ACC112 (cell line): Measurements from ENCODE around the gene TGIF1.
"Not testable (repeated sequence)": the region's sequence is repeated elsewhere in the genome, so short reads cannot be mapped to it uniquely, and the experiment has no call there.

Experiments
- H2AFZ ChIP-seq: fragments of 200-600 bp; sonication (generic); one replicate; pipeline ENCODE4 v1.6.0; 2017; ENCODE audit warnings: antibody characterized with exemption, low read length; ENCODE audit not compliant: unreplicated experiment
- H3K27ac ChIP-seq: fragments of 200-600 bp; sonication (generic); 2 replicates; pipeline ENCODE4 v1.5.1; 2014; ENCODE audit warnings: low read depth, mild to moderate bottlenecking, antibody characterized with exemption, low read length, moderate library complexity
- H3K27me3 ChIP-seq: fragments of 200-600 bp; sonication (generic); 2 replicates; pipeline ENCODE4 v1.6.1; 2014; ENCODE audit warnings: mild to moderate bottlenecking, antibody characterized with exemption, low read length, moderate library complexity, mixed read lengths; ENCODE audit not compliant: insufficient read depth
- H3K36me3 ChIP-seq: fragments of 200-600 bp; sonication (generic); 2 replicates; pipeline ENCODE4 v1.6.1; 2016; ENCODE audit warnings: mild to moderate bottlenecking, antibody characterized with exemption, low read length, moderate library complexity, mixed read lengths; ENCODE audit not compliant: insufficient read depth
- H3K4me1 ChIP-seq: fragments of 200-600 bp; sonication (generic); one replicate; pipeline ENCODE4 v1.6.1; 2016; ENCODE audit warnings: low read length, mixed read lengths; ENCODE audit not compliant: insufficient read depth, unreplicated experiment, control insufficient read depth
- H3K4me3 ChIP-seq: fragments of 200-600 bp; sonication (generic); 2 replicates; pipeline ENCODE4 v1.5.1; 2014; ENCODE audit warnings: mild to moderate bottlenecking, low read depth, low read length
- H3K79me2 ChIP-seq: fragments of 200-600 bp; sonication (generic); one replicate; pipeline ENCODE4 v1.6.0; 2016; ENCODE audit warnings: low read length; ENCODE audit not compliant: control insufficient read depth, unreplicated experiment, insufficient read depth

Gene TGIF1

DNA sequence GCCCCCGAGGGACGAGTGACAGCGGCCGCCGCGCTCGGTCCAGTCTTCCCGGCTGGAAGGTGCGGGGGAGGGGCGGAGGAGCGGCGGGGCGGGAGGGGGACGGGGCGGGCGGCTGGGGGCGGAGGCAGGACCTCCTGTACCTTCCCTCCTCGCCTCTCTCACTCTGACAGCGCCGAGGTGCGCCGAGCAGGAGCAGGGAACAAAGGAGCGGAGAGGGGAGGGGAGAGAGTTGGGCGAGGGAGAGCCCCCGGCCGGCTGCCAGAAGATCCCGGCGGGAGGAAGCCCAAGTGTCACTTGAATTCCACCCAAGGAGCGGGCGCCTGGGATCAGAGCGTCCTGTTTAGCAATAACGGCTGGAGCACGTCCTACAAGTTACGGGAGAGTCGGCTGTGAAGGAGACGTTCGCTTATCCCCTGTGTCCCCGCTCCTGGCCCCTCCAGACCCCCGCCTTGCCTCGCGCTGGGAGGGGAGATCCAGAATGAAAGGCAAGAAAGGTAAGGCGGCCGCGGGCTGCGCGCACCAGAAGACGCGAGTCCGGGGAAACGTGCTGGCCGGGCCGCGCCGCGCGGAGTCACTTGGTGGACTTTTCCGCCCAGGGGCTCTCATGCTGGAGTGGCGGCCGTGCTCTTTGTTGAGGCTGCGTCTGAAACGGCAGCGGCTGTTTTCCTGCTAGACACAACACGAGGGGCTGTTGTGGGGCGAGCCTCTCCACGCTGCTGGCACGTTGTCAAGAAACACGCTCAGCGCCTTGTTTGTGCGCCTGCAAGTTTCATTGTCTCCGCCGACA, at the start of gene TGIF1:
Gene TGIF1 (plus strand): TSS at position 161 of the 787 bp plus-strand sequence. CDS start 318 bp downstream, at position 479.
- peaks cover 56% of the 10 kb centered on the region for H3K79me2 ChIP-seq
- H3K27ac ChIP-seq, result peak within 1 kb of the TSS; percentile 99
- no peak within 1 kb of the TSS for H2AFZ ChIP-seq

GRCh38 chr18:3400567-3401296, 49.2 kb upstream of the TGIF1 start:
- Histone ChIP-seq H2AFZ (no peak overlapping the region), H3K4me3 (no peak overlapping the region), H3K27ac (no peak overlapping the region), H3K36me3 (no peaks in the 10 kb centered on the region), H3K4me1 (peaks cover 4% of the 10 kb centered on the region), H3K79me2 (no peaks in the 10 kb centered on the region), H3K27me3 (no peaks in the 10 kb centered on the region)

More for the DNA sequence above, at the start of gene TGIF1:
- Histone ChIP-seq H3K36me3 (no peaks in the 10 kb centered on the region), H3K4me3 (peak within 1 kb of the TSS; percentile 96), H3K27me3 (no peaks in the 10 kb centered on the region), H3K4me1 (peaks cover 18% of the 10 kb centered on the region)

GRCh38 chr18:3401669-3402620, 48.0 kb upstream of the TGIF1 start:
- Histone ChIP-seq H3K27me3 (no peaks in the 10 kb centered on the region), H3K27ac (no peak overlapping the region), H3K4me3 (no peak overlapping the region), H3K79me2 (no peaks in the 10 kb centered on the region), H3K4me1 (peaks cover 4% of the 10 kb centered on the region), H3K36me3 (no peaks in the 10 kb centered on the region), H2AFZ (peak overlapping the region; percentile 8)

DNA sequence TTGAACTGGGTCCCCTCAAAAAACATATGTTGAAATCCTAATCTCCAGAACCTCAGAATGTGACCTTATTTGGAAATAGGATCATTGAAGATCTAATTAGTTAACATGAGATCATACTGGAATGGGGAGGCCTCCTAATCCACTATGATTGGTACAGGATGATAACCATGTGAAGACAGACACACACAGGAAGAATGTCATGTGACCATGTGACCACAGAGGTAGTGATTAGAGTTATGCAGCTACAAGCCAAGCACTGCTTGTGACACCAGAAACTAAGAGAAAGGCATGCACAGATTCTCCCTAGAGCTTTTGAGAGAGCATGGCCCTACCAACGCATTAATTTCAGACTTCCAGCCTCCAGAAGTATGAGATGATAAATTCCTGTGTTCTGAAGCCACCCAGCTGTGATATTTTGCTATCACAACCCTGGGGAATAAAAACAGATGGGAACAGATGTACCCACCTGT, 47.0 kb upstream of the TGIF1 start:
- peaks cover 4% of the 10 kb centered on the region for H3K4me1 ChIP-seq
- no peak overlapping the region for H3K27ac ChIP-seq
- no peak overlapping the region for H3K4me3 ChIP-seq
- H3K36me3 ChIP-seq, result no peaks in the 10 kb centered on the region
- no peaks in the 10 kb centered on the region for H3K27me3 ChIP-seq
- H2AFZ ChIP-seq, result peak overlapping the region; percentile 8
- no peaks in the 10 kb centered on the region for H3K79me2 ChIP-seq

- no peaks in the 10 kb centered on the region for H3K27me3 ChIP-seq
- peaks cover 8% of the 10 kb centered on the region for H3K4me1 ChIP-seq
- no peaks in the 10 kb centered on the region for H3K36me3 ChIP-seq
- no peak overlapping the region for H2AFZ ChIP-seq
- no peaks in the 10 kb centered on the region for H3K79me2 ChIP-seq
- no peak overlapping the region for H3K4me3 ChIP-seq
- no peak overlapping the region for H3K27ac ChIP-seq
Measured at GRCh38 chr18:3405713-3406112, 44.3 kb upstream of the TGIF1 start.

GRCh38 chr18:3408107-3408506, 41.9 kb upstream of the TGIF1 start:
- no peaks in the 10 kb centered on the region for H3K27me3 ChIP-seq
- no peak overlapping the region for H3K4me3 ChIP-seq
- no peak overlapping the region for H3K27ac ChIP-seq
- peaks cover 12% of the 10 kb centered on the region for H3K4me1 ChIP-seq
- no peak overlapping the region for H2AFZ ChIP-seq
- no peaks in the 10 kb centered on the region for H3K79me2 ChIP-seq
- H3K36me3 ChIP-seq, result no peaks in the 10 kb centered on the region

- Histone ChIP-seq H3K36me3 (no peaks in the 10 kb centered on the region), H3K4me1 (peaks cover 9% of the 10 kb centered on the region), H3K79me2 (no peaks in the 10 kb centered on the region), H2AFZ (no peak overlapping the region), H3K27me3 (no peaks in the 10 kb centered on the region), H3K4me3 (no peak overlapping the region), H3K27ac (no peak overlapping the region)
Measured at GRCh38 chr18:3409811-3410210, 40.2 kb upstream of the TGIF1 start.

DNA sequence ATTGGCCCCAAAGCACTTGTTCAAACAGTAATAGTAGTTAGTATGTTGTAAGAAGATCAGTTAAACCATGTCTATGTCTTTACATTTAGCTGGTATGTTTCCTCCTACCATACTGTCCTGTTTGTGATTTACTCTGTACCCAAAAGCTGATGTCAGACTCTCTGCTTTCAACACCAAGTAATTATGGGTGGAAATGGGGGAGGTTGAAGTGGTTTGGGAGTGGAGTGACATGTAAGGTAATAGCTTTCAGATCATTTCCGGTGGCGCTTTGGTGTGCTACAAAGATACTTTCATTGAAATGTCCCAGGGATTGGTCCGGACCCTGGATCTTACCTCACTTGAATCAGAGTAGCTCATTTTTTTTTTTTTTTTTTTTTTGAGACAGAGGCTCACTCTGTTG, 39.7 kb upstream of the TGIF1 start:
- Histone ChIP-seq H3K4me1 (peaks cover 9% of the 10 kb centered on the region), H3K79me2 (no peaks in the 10 kb centered on the region), H2AFZ (no peak overlapping the region), H3K4me3 (no peak overlapping the region), H3K27ac (no peak overlapping the region), H3K36me3 (no peaks in the 10 kb centered on the region), H3K27me3 (no peaks in the 10 kb centered on the region)

- H3K4me3 ChIP-seq, H3K36me3 ChIP-seq, H2AFZ ChIP-seq, H3K27ac ChIP-seq, H3K4me1 ChIP-seq, H3K27me3 ChIP-seq, H3K79me2 ChIP-seq: not testable (repeated sequence)
Measured at GRCh38 chr18:3410876-3411275, 39.1 kb upstream of the TGIF1 start.

DNA sequence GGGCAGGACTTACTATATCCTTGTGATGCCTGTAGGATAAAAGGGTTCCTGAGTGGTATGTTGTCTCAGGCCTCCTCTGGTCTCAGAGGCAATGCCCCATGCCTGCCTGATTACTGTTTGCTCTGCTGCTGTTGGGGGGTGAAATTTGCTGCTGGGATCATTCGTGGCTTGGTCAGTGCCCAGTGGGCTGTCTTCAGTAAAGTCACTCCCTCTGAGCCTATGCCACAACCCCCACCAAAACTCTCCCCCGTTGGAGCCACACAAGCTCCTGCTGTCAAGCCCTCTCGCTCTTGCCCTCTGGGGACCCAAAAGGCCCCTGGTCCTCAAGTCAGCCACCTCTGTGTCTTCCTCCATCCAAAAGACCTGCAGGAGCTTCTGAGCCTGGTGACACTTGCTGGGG, 38.6 kb upstream of the TGIF1 start:
- peak overlapping the region; percentile 78; the same call in 1 of the 2 replicates for H3K4me3 ChIP-seq
- no peaks in the 10 kb centered on the region for H3K27me3 ChIP-seq
- no peaks in the 10 kb centered on the region for H3K36me3 ChIP-seq
- H3K79me2 ChIP-seq, result no peaks in the 10 kb centered on the region
- H2AFZ ChIP-seq, result peak overlapping the region; percentile 96
- peaks cover 9% of the 10 kb centered on the region for H3K4me1 ChIP-seq
- no peak overlapping the region for H3K27ac ChIP-seq
